Right lobe of liver (tissue), 4 donors: ENCODE data around the gene NRXN3.

ENCODE experiments used
- CTCF ChIP-seq, 4 donors: fragments of 200-600 bp in 3 of 4; fragments of 450-650 bp in 1 of 4; IDR thresholded peaks; one replicate each; pipeline versions ENCODE4 v1.5.1 to v1.8.0; 2016 to 2022; ENCODE audit warnings: antibody characterized with exemption in 4 of 4, mild to moderate bottlenecking in 2 of 4
- POLR2A ChIP-seq: fragments of 450-650 bp; IDR thresholded peaks from one replicate; pipeline ENCODE4 v1.6.1; 2017; ENCODE audit warnings: antibody characterized with exemption, mild to moderate bottlenecking
- donor health status: DM: no; HTN: no; CAD: no.
- donor health status: DM: no; HTN: no; CAD: no.
- donor health status: DM: no; HTN: yes; CAD: no.

GRCh38 chr14:78153064-78153341, 17.2 kb upstream of the NRXN3 start:
- TF ChIP-seq POLR2A (no peak), CTCF (IDR thresholded peaks at IDR 0.05) (no peak)
